Neural cell (in vitro differentiated cells): ENCODE data around the gene CPS1.

Experiments used
- CTCF ChIP-seq: fragments of 450-650 bp; IDR thresholded peaks from 2 replicates; pipeline ENCODE4 v1.5.1; 2014; ENCODE audit warnings: antibody characterized with exemption, mild to moderate bottlenecking, moderate library complexity; ENCODE audit not compliant: poor library complexity, severe bottlenecking
- EZH2 ChIP-seq: fragments of 200-600, 300-800 bp; shearing (Covaris generic), sonication (generic); IDR thresholded peaks from 2 replicates; pipeline ENCODE4 v1.6.1; 2014; ENCODE audit warnings: antibody characterized with exemption, low read length, borderline replicate concordance, mild to moderate bottlenecking; ENCODE audit not compliant: insufficient read depth, poor library complexity, severe bottlenecking
- MXI1 ChIP-seq: fragments of 450-650 bp; conservative IDR thresholded peaks from 2 replicates; pipeline ENCODE4 v1.6.1; 2014; ENCODE audit warnings: antibody characterized with exemption, mild to moderate bottlenecking; ENCODE audit not compliant: poor library complexity, severe bottlenecking
- REST ChIP-seq: IDR thresholded peaks from 2 replicates; pipeline ENCODE4 v1.6.1; 2012; ENCODE audit warnings: borderline replicate concordance
- TAF1 ChIP-seq: IDR thresholded peaks from 2 replicates; pipeline ENCODE4 v1.6.1; 2012; ENCODE audit warnings: low read depth

GRCh38 chr2:210551001-210551400, 5.4 kb upstream of the CPS1 start:
- TF ChIP-seq CTCF (no peak), MXI1 (no peak), TAF1 (no peak), REST (no peak), EZH2 (no peak)
